DLD1 (cell line): ENCODE data around the gene POLR2H.

ENCODE experiments used
- in situ Hi-C: cut with HindIII; loops from 2 replicates; pipeline ENCODE4 v1.10.0; 2017; ENCODE audit warnings: low sequenced_read_pairs

POLR2H gene

DNA sequence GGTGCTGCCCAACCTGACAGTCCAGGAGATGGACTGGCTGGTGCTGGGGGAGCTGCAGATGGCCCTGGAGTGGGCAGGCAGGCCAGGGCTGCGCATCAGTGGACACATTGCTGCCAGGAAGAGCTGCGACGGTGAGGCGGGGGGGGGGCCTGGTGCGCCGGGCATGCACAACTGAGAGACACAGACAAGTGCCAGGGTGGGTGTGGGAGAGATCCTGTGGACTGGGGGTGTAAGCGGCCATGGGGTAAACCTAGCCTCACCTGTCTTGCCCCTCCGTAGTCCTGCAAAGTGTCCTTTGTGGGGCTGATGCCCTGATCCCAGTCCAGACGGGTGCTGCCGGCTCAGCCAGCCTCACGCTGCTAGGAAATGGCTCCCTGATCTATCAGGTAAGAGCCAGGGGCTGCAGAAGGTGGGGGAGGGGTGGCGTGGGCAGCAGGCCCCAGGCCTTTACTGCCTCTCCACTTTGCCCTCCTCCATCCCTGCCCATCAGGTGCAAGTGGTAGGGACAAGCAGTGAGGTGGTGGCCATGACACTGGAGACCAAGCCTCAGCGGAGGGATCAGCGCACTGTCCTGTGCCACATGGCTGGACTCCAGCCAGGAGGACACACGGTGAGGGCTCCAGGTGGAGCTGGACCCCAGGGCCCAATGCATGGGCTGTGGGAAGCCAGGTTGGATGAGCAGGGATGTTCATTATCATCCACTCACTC lies 21.7 kb downstream of the POLR2H start:
- in situ Hi-C loops: no loop called here

DNA sequence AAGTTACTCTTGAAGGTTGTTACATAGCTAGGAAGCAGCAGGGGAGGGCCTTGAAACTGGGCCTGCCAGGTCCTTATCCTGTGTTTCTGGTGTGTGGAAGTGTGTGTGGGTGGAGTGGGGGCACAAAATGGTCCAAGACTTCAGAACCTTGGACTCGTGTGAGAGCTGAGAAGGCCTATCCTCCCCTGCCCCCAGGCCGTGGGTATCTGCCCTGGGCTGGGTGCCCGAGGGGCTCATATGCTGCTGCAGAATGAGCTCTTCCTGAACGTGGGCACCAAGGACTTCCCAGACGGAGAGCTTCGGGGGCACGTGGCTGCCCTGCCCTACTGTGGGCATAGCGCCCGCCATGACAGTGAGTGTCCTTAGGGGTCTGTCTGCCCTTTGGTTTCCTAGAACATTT lies 22.8 kb downstream of the POLR2H start:
- in situ Hi-C loops: no loop called here

DNA sequence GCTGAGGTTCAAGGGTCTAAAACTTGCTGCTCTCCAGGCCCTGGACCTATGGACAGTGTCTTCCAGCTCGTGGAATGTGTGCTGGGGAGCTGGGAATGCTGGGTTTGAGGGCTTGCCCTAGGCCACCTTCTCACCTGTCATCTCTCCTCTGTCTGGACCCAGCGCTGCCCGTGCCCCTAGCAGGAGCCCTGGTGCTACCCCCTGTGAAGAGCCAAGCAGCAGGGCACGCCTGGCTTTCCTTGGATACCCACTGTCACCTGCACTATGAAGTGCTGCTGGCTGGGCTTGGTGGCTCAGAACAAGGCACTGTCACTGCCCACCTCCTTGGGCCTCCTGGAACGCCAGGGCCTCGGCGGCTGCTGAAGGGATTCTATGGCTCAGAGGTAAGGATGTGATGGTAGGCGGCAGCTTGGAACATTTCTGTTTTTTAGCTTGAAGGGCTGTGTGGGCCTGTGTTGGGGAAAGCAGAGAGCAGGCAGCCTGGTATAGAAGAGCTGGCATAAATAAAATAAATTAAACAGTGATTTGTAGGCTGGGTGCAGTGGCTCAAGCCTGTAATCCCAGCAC lies 23.4 kb downstream of the POLR2H start:
- in situ Hi-C loops: no loop called here

DNA sequence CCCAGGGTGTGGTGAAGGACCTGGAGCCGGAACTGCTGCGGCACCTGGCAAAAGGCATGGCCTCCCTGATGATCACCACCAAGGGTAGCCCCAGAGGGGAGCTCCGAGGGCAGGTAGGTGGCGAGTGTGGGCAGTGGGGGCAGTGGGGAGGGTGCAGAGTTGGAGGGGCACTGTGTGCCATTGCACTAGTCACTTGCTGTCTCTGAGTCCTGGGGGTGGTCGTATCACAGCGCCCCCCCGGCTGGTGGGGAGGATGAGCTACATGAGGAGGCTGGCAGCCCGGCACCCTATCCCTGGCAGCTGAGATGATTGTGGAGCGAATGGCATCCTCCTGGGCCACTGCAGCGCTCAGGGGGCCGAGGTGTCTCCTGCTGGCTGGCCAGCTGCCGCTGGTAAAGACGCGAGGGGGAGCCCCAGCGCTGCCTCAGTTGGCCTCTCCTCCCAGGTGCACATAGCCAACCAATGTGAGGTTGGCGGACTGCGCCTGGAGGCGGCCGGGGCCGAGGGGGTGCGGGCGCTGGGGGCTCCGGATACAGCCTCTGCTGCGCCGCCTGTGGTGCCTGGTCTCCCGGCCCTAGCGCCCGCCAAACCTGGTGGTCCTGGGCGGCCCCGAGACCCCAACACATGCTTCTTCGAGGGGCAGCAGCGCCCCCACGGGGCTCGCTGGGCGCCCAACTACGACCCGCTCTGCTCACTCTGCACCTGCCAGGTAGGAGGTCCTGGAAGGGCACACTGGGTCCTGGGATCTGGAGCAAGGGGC lies 24.7 kb downstream of the POLR2H start:
- in situ Hi-C loops: no loop called here

DNA sequence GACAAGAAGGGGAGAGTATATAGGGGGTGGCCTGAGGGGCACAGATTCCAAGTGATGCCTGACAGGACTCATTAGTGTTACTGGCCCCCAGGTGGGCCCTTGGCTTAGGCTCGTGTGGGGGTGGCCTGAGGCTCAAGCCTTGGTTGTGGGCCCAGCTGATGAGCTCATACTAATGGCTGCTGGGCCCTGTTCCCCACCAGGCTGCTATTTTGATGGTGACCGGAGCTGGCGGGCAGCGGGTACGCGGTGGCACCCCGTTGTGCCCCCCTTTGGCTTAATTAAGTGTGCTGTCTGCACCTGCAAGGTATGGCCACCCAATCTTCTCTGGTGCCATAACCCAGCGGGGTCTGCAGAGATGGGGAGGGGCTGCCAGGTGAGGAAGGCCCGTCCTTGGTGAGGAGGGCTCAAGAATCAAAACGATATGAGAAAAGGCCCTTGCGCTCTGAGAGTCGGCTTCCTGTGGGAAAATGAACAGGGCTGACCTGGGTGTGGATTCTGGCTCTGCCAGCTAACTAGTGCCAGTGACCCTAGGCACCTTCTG lies 25.7 kb downstream of the POLR2H start:
- in situ Hi-C loops: no loop called here

DNA sequence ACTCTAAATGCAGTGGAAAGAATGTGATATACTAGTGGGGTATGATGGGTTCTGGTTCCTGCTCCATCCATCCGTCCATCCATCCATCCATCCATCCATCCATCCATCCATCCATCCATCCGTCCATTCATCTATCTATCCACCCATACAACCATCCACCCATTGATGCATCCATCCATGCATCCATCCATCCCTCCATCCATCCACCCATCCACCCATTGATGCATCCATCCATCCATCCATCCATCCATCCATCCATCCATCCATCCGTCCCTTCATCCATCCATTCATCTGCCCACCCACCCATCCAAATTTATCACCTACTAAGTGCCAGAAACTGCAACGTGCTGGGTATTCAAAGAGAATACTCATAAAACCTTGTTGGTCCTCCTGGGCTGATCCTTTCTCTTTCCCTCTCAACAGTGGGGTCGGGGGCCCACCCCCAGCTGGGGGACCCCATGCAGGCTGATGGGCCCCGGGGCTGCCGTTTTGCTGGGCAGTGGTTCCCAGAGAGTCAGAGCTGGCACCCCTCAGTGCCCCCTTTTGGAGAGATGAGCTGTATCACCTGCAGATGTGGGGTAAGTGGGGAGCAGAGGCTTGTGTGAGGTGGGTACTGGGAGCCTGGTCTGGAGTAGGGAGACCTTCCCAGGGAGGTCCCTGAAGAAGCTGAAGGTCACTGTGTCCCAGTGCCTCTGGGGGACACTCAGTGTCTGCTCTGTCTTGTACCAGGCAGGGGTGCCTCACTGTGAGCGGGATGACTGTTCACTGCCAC lies 26.8 kb downstream of the POLR2H start:
- in situ Hi-C loops: no loop called here

DNA sequence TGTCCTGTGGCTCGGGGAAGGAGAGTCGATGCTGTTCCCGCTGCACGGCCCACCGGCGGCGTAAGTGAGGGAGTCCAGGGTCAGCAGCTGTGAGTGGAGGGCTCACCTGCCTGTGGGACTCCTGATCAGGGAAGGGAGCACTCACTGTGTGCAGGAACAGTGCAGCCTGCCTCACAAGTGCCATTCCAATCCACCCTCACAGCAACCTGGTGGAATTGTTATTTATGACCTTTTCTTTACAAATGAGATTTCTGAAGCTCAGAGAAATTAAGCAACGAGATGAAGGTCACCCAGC lies 27.4 kb downstream of the POLR2H start:
- in situ Hi-C loops: no loop called here

DNA sequence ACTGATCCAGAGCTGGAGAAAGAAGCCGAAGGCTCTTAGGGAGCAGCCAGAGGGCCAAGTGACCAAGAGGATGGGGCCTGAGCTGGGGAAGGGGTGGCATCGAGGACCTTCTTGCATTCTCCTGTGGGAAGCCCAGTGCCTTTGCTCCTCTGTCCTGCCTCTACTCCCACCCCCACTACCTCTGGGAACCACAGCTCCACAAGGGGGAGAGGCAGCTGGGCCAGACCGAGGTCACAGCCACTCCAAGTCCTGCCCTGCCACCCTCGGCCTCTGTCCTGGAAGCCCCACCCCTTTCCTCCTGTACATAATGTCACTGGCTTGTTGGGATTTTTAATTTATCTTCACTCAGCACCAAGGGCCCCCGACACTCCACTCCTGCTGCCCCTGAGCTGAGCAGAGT lies 27.9 kb downstream of the POLR2H start:
- in situ Hi-C loops: no loop called here

DNA sequence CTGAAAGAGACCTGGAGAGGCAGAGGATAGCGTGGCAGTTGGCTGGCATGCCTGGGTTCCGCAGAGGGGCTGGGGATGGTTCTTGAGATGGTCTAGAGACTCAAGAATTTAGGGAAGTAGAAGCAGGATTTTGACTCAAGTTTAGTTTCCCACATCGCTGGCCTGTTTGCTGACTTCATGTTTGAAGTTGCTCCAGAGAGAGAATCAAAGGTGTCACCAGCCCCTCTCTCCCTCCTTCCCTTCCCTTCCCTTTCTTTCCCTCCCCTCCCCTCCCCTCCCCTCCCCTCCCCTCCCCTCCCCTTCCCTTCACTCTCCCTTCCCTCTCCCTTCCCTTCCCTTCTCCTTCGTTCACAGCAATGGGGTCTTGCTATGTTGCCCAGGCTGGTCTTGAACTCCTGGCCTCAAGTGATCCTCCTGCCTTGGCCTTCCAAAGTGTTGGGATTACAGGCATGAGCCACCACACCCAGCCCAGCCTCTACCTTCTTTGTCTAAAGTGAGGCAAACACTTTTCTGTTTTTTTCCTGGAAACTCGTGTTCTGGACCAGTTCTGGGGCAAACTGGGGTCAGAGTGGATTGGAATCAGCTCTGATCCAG lies 28.5 kb downstream of the POLR2H start:
- in situ Hi-C loops: no loop called here

DNA sequence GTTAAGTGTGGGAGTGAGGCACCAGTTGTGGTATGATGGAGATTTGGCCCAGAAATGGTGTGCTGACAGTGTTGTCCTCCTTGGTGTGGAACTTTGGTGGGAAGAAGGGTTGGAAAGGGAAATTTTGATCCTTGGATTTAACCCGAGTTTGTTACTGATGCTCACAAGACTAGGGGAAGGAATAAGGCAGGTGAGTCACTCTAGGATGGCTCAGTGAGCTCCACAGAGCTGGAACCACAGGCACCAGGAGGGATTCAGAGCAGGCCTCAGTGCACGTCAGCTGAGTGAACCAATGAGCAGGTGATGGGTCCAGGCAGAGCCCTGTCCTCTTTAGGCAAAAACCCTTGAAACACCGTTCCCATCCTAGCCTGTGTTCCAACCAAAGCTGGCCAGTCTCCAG lies 29.8 kb downstream of the POLR2H start:
- in situ Hi-C loops: no loop called here

DNA sequence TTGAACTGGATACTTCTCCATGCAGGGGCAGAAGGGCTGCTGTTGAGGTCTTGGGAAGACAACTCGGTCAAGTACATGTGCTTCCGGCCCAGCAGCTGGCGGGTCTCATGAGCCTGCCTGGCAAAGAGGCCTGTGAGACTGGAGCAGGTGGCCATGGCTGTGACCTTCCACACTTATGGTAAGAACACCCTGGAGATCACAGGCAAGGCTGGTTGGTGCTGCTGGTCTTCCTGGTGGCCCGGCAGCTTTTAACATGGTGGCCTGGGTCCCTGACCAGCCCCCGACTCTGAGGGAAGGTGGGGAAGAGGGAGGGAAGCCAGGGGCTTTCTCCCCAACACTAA lies 33.8 kb downstream of the POLR2H start:
- in situ Hi-C loops: no loop called here

DNA sequence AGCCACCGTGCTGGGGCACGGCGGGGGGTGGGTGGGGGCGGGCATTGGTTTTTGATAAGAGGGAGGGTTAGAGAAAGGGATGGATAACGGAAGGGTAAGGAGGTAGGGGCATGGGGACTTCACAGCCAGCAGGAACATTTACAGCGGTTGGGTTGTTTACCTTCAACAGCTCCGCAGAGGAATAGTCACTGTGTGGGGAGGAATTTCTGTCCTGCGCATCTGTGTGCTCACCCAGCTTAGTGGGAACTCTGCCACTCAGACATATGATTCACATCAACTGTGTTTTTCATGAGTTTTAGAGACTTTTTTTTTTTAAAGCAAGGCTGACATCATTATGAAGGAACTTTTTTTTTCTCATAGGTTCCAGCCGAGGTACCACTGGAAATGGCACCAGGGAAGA lies 37.9 kb downstream of the POLR2H start:
- in situ Hi-C loops: no loop called here

DNA sequence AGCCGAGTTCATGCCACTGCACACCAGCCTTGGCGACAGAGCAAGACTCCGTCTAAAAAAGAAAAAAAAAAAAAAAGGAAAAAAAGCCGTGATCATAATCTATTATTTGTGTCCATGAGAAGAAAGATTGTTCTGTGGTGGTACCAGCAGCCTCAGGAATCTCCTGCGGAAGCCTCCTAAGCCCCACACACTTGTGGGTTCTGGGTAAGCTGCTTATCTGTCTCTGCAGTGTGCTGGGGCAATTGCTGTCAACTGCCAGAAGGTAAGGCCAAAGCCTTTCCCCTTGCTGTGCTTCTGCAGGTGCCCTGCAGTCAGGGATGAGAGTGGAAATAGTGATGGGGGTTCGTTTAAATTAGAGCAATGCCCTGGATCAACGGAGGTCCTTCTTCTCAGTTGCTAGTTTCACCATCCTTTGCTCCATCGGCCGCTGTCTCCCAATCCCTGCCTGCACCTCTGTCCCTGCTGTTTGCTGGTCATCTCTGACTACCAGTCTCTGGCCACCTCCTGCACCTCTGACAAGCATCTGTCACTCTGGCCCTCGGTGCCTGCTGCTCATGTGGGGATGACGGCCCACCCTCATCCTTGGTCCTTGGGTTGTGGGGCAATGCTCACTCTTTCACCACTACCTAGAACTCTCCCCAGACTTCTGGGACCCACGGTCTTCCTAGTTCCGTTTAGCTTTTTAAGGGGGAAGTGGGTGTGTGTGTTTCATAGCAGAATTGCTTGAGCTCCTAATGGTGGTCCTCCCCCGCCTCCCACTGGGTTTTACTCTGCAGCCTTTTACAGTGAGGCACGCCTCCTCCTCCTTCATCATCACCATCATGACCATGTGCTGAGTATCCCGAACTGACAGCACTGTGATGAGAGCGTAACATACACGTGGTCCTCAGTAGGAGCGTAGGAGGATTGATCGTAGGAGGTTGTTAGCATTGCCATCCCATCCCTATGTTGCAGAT lies 43.8 kb downstream of the POLR2H start:
- in situ Hi-C loops: no loop called here

DNA sequence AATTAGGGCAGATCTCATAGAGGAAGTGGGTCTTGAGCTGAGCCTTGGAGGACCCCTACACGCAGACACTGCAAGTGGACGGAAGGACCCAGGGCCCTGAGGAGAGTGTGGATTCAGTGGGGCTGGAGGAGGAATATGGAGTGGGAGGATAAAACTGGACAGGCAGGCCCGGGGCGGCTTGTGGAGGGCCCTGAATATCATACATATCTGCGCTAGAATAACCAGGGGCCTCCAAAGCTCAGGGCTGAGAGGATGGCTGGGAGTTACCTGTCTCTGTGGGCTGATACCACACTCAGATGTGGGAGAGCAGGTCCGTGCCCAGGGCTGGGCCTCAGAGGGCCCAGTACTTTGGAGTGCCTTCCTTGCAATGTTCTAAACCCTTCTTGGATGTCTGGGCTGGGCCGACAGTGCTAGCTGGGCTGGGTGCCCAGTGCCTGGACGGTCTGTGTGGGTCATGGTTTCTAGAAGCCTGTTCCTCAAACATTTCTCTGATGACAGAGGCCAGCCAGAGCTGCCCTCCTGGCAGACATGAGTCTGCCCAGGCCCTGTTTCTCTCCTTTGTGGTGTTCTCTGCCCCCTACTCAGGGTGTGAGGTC lies 47.9 kb downstream of the POLR2H start:
- in situ Hi-C loops: no loop called here

DNA sequence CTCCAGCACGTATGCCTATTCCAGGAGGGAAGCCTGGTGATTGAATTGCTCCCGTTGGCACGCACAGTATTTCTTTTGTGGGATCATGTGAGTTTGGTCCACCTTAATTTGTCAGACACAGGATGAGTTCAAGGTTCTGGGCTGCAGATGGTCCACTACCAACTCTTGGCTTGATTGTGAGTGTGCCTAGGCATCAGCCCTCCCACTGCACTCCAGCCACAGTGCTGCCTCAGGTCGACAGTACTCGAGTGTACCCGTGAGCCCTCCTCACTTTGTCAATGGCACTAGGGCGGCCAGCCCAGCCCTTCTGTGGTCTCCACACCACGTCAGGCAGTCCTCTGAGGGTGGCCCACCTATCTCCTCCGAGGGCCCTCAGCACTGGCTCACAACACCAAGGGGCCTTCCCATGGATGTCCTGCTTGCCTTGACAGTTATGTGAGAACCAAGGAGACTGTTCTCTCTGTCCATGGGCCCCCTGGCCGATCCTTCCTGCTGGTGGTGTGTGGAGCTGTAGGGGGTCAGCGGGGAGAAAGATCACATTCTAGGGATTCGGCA lies 48.5 kb downstream of the POLR2H start:
- in situ Hi-C loops: no loop called here

DNA sequence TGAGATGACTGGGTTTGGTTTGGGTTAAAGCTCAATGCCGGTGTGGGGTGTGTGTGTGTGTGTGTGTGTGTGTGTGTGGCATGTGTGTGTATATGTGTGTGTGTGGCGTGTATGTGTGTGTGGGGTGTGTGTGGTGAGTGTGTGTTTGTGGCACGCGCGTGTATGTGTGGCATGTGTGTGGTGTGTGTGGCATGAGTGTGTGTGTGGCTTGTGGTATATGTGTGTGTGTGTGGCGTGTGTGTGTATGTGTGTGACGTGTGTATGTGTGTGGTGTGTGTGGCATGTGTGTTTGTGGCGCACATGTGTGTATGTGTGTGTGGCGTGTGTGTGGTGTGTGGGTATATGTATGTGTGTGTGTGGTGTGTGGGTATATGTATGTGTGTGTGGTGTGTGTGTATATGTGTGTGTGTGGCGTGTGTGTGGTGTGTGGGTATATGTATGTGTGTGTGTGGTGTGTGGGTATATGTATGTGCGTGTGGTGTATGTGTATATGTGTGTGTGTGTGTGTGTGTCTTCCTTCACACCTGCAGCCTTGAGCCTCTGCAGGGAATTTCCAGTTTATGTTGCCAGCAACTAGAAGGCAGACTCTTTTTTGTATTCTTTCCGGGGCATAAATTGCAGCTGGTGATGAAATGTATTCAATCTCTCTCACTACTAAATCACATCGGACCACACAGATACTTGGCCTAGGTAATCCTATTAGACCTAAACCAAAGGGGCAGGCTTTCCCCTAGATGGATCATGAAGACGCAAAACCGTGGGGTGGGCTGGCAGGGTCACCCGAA lies 53.1 kb downstream of the POLR2H start:
- in situ Hi-C loops: no loop called here

DNA sequence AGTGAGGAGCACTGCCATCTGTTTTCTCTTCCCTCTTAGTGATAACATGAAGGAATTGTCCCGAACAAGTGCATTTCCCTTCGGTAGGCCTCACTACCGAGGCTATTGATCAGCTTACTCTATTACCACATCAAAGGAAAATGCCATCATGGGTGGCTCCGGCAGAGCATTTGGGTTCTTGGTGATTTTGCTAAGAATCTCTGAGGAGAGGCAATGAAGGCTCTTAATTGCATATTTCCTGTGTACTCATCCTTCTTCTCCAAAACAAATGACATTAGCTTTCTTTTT lies 53.6 kb downstream of the POLR2H start:
- in situ Hi-C loops: no loop called here

DNA sequence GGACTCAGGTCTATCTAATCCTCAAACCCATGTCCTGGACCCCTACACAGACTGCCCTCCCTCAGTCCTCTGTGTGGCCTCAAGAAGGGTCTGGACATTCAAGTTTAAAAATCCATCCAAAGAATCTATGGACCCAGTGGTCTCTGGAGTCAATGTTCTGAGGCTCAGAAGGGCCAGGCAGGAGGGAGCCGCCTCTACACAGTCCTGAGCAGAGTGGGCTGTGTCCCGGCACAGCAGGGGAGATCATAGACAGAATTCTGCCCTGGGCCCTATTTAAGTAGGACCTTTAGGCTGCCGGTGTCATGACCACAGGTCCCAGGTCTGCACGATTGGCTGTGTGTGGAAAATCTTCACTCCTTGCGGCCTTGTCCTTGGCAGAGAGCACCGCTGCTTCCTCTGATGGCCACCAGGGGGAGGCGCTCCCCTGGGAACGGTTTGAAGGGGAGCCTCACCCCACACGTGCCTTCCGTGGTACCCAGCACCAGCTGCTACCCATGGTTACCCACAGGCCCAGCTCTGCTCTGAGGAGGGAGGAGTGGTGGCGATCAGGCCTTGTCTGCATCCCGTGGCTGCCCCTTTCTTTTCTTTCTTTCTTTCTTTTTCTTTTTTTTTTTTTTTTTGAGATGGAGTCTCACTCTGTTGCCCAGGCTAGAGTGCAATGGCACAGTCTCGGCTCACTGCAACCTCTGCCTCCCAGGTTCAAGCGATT lies 56.3 kb downstream of the POLR2H start:
- in situ Hi-C loops: no loop called here
